OCI-LY3 (cell line): ENCODE data around the gene PLEK.

Experiments used
- CTCF ChIP-seq: fragments of 200-600, 300-600 bp; sonication (generic); IDR thresholded peaks from 2 replicates; pipeline ENCODE4 v1.5.1; 2014; ENCODE audit warnings: antibody characterized with exemption, low read length, low read depth
- EZH2phosphoT487 ChIP-seq: fragments of 200-600 bp; shearing (Covaris generic); IDR thresholded peaks from 2 replicates; pipeline ENCODE4 v1.6.1; 2018; ENCODE audit warnings: antibody characterized with exemption, mixed run types, low read depth

- TF ChIP-seq CTCF, result no peak
- TF ChIP-seq EZH2phosphoT487, result no peak
Observed at GRCh38 chr2:68390114-68390513, 25.0 kb downstream of the PLEK start.
